ENCODE results near the gene ADCY2. TPM values are rescaled to one million over a fixed set of nuclear protein-coding genes. Genes with fewer than 3 reads are reported as not detected.
A peak's percentile ranks its signal among the peaks of the same experiment; 100 is the strongest.

Gene ADCY2
- total and polyA plus RNA-seq, 5 donors, result 0.20 to 1.5 (median 0.45) TPM

- no peak overlapping the region for H3K4me3 ChIP-seq (ENCODE audit: low read length)
These were observed 391.8 kb downstream of the ADCY2 start for GRCh38 chr5:7787770-7788169.

DNA sequence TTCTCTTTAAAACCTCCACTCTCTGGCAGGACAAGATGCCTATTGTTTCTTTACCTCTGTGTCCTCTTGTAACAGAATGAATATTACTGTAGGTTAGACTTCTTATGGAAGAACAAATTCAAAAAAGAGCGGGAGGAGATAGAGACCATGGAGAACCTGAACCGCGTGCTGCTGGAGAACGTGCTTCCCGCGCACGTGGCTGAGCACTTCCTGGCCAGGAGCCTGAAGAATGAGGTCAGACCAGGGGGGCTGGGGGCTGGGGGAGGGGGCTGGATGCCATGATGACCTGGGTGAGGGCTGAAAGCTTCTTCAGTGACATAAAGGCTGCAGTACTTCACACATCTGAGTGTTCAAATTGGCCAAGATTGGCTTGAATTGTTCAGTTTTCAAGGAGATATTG lies 393.6 kb downstream of the ADCY2 start:
- WGBS, result 79% methylated on average over 7 of the region's 7 CpGs
- no peaks in the 10 kb centered on the region for H3K27me3 ChIP-seq (ENCODE audit: control insufficient read depth, insufficient read depth)
- H3K9me3 ChIP-seq (ENCODE audit: control insufficient read depth, low read length), result no peaks in the 10 kb centered on the region
- ATAC-seq, result no peak
- H3K4me1 ChIP-seq (ENCODE audit: control insufficient read depth, insufficient read depth, low read length), result no peaks in the 10 kb centered on the region
- H3K4me3 ChIP-seq (ENCODE audit: low read length), result no peak overlapping the region
- no peak overlapping the region for H3K27ac ChIP-seq (ENCODE audit: low read length)
- intact Hi-C loops (cut with DNase I), result no loop called here
- DNase-seq, result no peak

More at GRCh38 chr5:7787770-7788169, 391.8 kb downstream of the ADCY2 start:
- H3K9me3 ChIP-seq (ENCODE audit: control insufficient read depth, low read length), result no peaks in the 10 kb centered on the region
- intact Hi-C loops (cut with DNase I), result no loop called here
- 85% methylated on average over 3 of the region's 3 CpGs for WGBS
- ATAC-seq, result no peak
- H3K27me3 ChIP-seq (ENCODE audit: control insufficient read depth, insufficient read depth), result no peaks in the 10 kb centered on the region
- H3K4me1 ChIP-seq (ENCODE audit: control insufficient read depth, insufficient read depth, low read length), result no peaks in the 10 kb centered on the region
- no peak overlapping the region for H3K27ac ChIP-seq (ENCODE audit: low read length)
- no peak for DNase-seq

DNA sequence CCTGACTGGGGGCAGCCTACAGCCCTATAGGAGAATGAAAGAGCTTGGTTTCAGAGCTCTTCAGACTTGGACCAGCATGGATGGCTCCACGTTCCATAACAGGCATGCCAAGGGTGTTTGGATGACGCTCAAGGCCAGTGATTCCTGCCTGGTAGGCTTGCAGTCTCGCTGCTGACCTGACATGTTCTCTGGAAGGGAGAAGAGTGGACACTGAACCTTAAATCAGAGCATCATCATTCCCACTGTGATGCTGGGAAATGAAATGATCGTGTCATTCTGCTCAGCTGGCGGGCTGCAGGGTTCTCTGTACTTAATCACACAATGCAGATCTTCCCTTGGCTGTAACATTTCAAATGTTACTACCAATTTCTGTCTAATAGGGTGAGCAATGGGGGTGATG lies 398.0 kb downstream of the ADCY2 start:
- Histone ChIP-seq H3K4me1 (ENCODE audit: control insufficient read depth, insufficient read depth, low read length) (no peaks in the 10 kb centered on the region), H3K27me3 (ENCODE audit: control insufficient read depth, insufficient read depth) (no peaks in the 10 kb centered on the region), H3K4me3 (ENCODE audit: low read length) (no peak overlapping the region), H3K9me3 (ENCODE audit: control insufficient read depth, low read length) (no peaks in the 10 kb centered on the region), H3K27ac (ENCODE audit: low read length) (no peak overlapping the region)
- no peak for DNase-seq
- 74% methylated on average over 5 of the region's 5 CpGs for WGBS
- intact Hi-C loops (cut with DNase I), result no loop called here
- no peak for ATAC-seq

GRCh38 chr5:7794311-7794710 lies 398.4 kb downstream of the ADCY2 start:
- no peaks in the 10 kb centered on the region for H3K27me3 ChIP-seq (ENCODE audit: control insufficient read depth, insufficient read depth)
- 58% methylated on average over 5 of the region's 5 CpGs for WGBS

DNA sequence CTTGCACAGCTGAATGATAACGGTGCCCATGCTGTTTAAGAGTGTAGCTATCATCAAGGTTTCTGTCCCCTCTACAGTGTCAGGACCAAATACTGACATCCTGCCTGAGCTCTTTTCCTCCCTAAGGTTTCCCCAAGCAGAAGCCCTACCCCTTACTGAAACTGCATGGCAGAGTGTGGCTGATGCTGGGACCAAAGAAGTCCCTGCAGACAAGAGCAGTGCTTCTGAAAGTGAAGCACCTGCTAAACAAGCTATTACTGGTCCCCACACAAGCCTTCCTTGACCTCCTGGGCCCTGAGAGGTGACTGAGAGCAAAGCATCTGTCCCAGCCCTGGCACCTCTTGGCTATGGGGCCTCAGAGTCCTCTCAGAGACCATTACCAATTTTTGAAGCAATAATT lies 398.9 kb downstream of the ADCY2 start:
- ATAC-seq, result no peak
- H3K27ac ChIP-seq (ENCODE audit: low read length), result no peak overlapping the region
- no peak for DNase-seq
- H3K27me3 ChIP-seq (ENCODE audit: control insufficient read depth, insufficient read depth), result no peaks in the 10 kb centered on the region
- H3K9me3 ChIP-seq (ENCODE audit: control insufficient read depth, low read length), result no peaks in the 10 kb centered on the region
- no peaks in the 10 kb centered on the region for H3K4me1 ChIP-seq (ENCODE audit: control insufficient read depth, insufficient read depth, low read length)
- H3K4me3 ChIP-seq (ENCODE audit: low read length), result no peak overlapping the region
- 80% methylated on average over 1 of the region's 1 CpG for WGBS
- intact Hi-C loops (cut with DNase I), result no loop called here

More at GRCh38 chr5:7794311-7794710, 398.4 kb downstream of the ADCY2 start:
- Histone ChIP-seq H3K4me1 (ENCODE audit: control insufficient read depth, insufficient read depth, low read length) (no peaks in the 10 kb centered on the region), H3K9me3 (ENCODE audit: control insufficient read depth, low read length) (no peaks in the 10 kb centered on the region), H3K4me3 (ENCODE audit: low read length) (no peak overlapping the region), H3K27ac (ENCODE audit: low read length) (no peak overlapping the region)
- intact Hi-C loops (cut with DNase I), result no loop called here
- DNase-seq (no peak), ATAC-seq (no peak)

DNA sequence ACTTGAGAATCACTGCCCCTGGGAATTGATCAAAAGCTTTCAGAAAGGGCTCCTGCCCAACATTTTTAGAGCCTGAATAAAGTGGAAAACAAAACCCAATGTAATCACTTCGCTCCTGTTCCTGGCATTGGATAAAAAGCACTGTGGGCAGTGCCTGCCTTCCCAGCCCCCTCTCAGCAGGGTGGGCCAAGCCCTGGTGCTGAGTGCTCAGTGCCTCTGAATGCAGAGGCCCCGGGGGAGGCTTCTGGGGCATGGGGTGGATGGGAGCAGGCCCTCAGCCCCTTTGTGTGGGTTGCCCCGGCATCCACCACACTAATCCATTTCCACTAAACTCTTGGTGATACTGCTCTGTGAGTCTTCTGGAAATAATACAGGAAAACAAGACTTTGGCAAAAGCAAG lies 399.4 kb downstream of the ADCY2 start:
- 57% methylated on average over 3 of the region's 3 CpGs for WGBS
- H3K27ac ChIP-seq (ENCODE audit: low read length), result no peak overlapping the region
- no peak overlapping the region for H3K4me3 ChIP-seq (ENCODE audit: low read length)
- no peaks in the 10 kb centered on the region for H3K27me3 ChIP-seq (ENCODE audit: control insufficient read depth, insufficient read depth)
- intact Hi-C loops (cut with DNase I), result no loop called here
- no peaks in the 10 kb centered on the region for H3K4me1 ChIP-seq (ENCODE audit: control insufficient read depth, insufficient read depth, low read length)
- ATAC-seq (no peak), DNase-seq (no peak)
- no peaks in the 10 kb centered on the region for H3K9me3 ChIP-seq (ENCODE audit: control insufficient read depth, low read length)

- 82% methylated on average over 14 of the region's 14 CpGs for WGBS
- H3K4me3 ChIP-seq (ENCODE audit: low read length), result no peak overlapping the region
- H3K27me3 ChIP-seq (ENCODE audit: control insufficient read depth, insufficient read depth), result no peaks in the 10 kb centered on the region
- no peak for DNase-seq
- H3K9me3 ChIP-seq (ENCODE audit: control insufficient read depth, low read length), result no peaks in the 10 kb centered on the region
- H3K4me1 ChIP-seq (ENCODE audit: control insufficient read depth, insufficient read depth, low read length), result no peaks in the 10 kb centered on the region
- ATAC-seq, result no peak
- intact Hi-C loops (cut with DNase I), result no loop called here
- no peak overlapping the region for H3K27ac ChIP-seq (ENCODE audit: low read length)
These were observed 406.1 kb downstream of the ADCY2 start for GRCh38 chr5:7801891-7802614.

- peak; percentile 61 to 72 for ATAC-seq
- intact Hi-C loops (cut with DNase I), result no loop called here
- WGBS, result 53% methylated on average over 6 of the region's 6 CpGs
These were observed 406.9 kb downstream of the ADCY2 start for GRCh38 chr5:7802855-7803254.

DNA sequence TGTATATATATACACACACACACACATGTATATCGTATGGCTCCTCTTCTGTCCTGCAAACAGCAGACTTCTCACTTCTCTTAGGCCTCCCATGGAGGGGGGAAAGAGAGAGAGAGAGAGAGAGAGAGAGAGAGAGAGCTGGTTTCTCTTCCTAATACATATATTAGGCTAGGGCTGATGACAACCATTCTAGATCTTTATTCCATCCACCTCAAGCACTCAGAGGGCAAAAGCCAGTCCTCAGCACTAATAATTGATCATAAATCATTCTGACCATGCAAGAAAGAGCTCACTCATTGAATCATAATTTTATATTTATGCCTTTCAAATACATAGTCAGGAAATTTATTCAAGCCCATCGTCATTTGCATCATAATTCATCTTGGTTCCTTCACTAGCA lies 408.0 kb downstream of the ADCY2 start:
- H3K9me3 ChIP-seq (ENCODE audit: control insufficient read depth, low read length), result no peaks in the 10 kb centered on the region
- no peak for ATAC-seq
- H3K4me1 ChIP-seq (ENCODE audit: control insufficient read depth, insufficient read depth, low read length), result no peaks in the 10 kb centered on the region
- no peak overlapping the region for H3K27ac ChIP-seq (ENCODE audit: low read length)
- no peak for DNase-seq
- 60% methylated on average over 2 of the region's 2 CpGs for whole genome bisulfite sequencing
- intact Hi-C loops (cut with DNase I), result no loop called here
- no peaks in the 10 kb centered on the region for H3K27me3 ChIP-seq (ENCODE audit: control insufficient read depth, insufficient read depth)
- H3K4me3 ChIP-seq (ENCODE audit: low read length), result no peak overlapping the region

More at GRCh38 chr5:7802855-7803254, 406.9 kb downstream of the ADCY2 start:
- DNase-seq, result no peak
- Histone ChIP-seq H3K27ac (ENCODE audit: low read length) (no peak overlapping the region), H3K4me1 (ENCODE audit: control insufficient read depth, insufficient read depth, low read length) (no peaks in the 10 kb centered on the region), H3K9me3 (ENCODE audit: control insufficient read depth, low read length) (no peaks in the 10 kb centered on the region), H3K27me3 (ENCODE audit: control insufficient read depth, insufficient read depth) (no peaks in the 10 kb centered on the region), H3K4me3 (ENCODE audit: low read length) (no peak overlapping the region)

DNA sequence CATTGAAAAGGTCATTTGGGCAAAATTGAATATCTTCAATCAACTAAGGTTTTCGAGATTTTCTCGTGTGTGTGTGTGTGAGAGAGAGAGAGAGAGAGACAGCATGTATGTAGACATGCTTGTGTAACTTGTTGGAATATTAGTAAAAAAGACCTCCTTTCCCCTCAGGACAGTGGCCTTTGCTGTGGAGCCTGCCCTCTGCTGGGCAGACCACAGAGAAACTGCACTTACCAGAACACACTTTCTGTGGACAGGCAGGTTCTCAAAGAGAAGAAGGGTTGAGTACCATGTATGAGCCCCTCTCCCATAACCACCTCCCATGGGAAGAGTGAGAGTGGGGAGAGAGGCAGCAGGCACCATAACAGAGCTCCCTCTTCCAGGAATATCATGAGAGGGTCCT lies 409.4 kb downstream of the ADCY2 start:
- no peak for DNase-seq
- no peak overlapping the region for H3K27ac ChIP-seq (ENCODE audit: low read length)
- no peaks in the 10 kb centered on the region for H3K9me3 ChIP-seq (ENCODE audit: control insufficient read depth, low read length)
- H3K4me3 ChIP-seq (ENCODE audit: low read length), result no peak overlapping the region
- H3K27me3 ChIP-seq (ENCODE audit: control insufficient read depth, insufficient read depth), result no peaks in the 10 kb centered on the region
- no peaks in the 10 kb centered on the region for H3K4me1 ChIP-seq (ENCODE audit: control insufficient read depth, insufficient read depth, low read length)
- intact Hi-C loops (cut with DNase I), result no loop called here
- 88% methylated on average over 2 of the region's 2 CpGs for WGBS
- no peak for ATAC-seq

GRCh38 chr5:7808998-7809397 lies 413.1 kb downstream of the ADCY2 start:
- Histone ChIP-seq H3K4me1 (ENCODE audit: control insufficient read depth, insufficient read depth, low read length) (no peaks in the 10 kb centered on the region), H3K27ac (ENCODE audit: low read length) (no peak overlapping the region), H3K27me3 (ENCODE audit: control insufficient read depth, insufficient read depth) (no peaks in the 10 kb centered on the region), H3K4me3 (ENCODE audit: low read length) (no peak overlapping the region), H3K9me3 (ENCODE audit: control insufficient read depth, low read length) (no peaks in the 10 kb centered on the region)
- intact Hi-C loops (cut with DNase I), result no loop called here
- 79% methylated on average over 4 of the region's 4 CpGs for WGBS
- DNase-seq (no peak), ATAC-seq (no peak)

DNA sequence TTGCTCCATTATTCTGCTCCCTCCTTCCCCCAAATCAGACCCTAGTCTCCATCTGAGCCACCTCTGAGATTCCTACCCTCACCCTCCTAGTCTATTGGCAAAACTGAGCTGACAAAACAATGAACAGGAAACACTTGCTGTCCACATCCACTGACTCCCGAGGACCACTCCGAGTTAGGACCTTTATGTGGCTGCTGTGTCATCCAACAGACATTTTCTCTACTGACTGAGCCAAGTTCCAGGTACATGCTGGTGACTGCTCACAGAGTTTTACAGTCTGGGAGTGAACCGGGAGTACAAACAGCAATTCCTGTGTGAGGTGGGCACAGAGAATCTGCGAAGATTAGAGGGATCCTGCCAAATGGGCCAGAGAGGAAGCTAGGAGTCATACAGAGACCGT lies 415.8 kb downstream of the ADCY2 start:
- intact Hi-C loops (cut with DNase I), result no loop called here
- ATAC-seq (no peak), DNase-seq (no peak)
- no peaks in the 10 kb centered on the region for H3K9me3 ChIP-seq (ENCODE audit: control insufficient read depth, low read length)
- no peak overlapping the region for H3K4me3 ChIP-seq (ENCODE audit: low read length)
- H3K4me1 ChIP-seq (ENCODE audit: control insufficient read depth, insufficient read depth, low read length), result no peaks in the 10 kb centered on the region
- 58% methylated on average over 5 of the region's 5 CpGs for WGBS
- H3K27me3 ChIP-seq (ENCODE audit: control insufficient read depth, insufficient read depth), result no peaks in the 10 kb centered on the region
- H3K27ac ChIP-seq (ENCODE audit: low read length), result no peak overlapping the region

Data from right cardiac atrium (tissue), 5 donors.